ENCODE data around the gene PIK3R6. TPM values are rescaled to one million over a fixed set of nuclear protein-coding genes. Genes with fewer than 3 reads are reported as not detected.

PIK3R6 gene
- total RNA-seq, 2 donors from 2014 or later = 0.66 TPM; not detected in 1

DNA sequence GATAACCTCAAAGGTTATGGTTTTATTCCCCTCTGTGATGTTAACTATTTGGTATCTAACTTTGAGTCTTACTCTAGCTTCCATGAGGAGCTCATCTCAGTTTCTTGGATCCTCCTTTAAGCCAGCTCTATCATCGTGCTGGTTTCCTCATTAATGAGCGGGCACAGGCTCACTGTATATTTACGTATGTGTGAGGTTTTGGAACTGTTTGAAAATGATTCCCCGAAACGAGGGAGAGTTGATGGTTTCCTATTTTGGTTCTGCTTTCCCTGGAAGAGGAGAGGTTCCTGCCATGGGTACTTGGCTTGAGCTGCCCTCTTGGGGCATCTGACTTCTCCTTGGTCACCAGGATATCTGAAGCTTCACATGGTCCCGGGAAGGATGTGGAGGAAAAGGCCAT lies 32.7 kb upstream of the PIK3R6 start:
- ATAC-seq (no peak), DNase-seq (no peak)
- Histone ChIP-seq H3K4me1 (no peaks in the 10 kb centered on the region), H3K4me3 (no peak overlapping the region), H3K27ac (no peak overlapping the region), H3K9me3 (no peaks in the 10 kb centered on the region), H3K27me3 (no peaks in the 10 kb centered on the region), H3K36me3 (replicated peaks in 1 of 2; ENCODE audit: insufficient read depth in 1 of 2, low read depth in 2 of 2) (no peaks in the 10 kb centered on the region)
- WGBS, 2 donors = 56 to 63% methylated on average over 5 to 6 of the region's 6 CpGs
- intact Hi-C loops (cut with DNase I) = no loop called here
- TF ChIP-seq POLR2A (IDR thresholded peaks at IDR 0.05) = no peak
- TF ChIP-seq, protein P1, sequence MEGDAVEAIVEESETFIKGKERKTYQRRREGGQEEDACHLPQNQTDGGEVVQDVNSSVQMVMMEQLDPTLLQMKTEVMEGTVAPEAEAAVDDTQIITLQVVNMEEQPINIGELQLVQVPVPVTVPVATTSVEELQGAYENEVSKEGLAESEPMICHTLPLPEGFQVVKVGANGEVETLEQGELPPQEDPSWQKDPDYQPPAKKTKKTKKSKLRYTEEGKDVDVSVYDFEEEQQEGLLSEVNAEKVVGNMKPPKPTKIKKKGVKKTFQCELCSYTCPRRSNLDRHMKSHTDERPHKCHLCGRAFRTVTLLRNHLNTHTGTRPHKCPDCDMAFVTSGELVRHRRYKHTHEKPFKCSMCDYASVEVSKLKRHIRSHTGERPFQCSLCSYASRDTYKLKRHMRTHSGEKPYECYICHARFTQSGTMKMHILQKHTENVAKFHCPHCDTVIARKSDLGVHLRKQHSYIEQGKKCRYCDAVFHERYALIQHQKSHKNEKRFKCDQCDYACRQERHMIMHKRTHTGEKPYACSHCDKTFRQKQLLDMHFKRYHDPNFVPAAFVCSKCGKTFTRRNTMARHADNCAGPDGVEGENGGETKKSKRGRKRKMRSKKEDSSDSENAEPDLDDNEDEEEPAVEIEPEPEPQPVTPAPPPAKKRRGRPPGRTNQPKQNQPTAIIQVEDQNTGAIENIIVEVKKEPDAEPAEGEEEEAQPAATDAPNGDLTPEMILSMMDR (IDR thresholded peaks at IDR 0.05) = no peak

GRCh38 chr17:8898636-8899035 lies 31.2 kb upstream of the PIK3R6 start:
- Histone ChIP-seq H3K4me1 (no peaks in the 10 kb centered on the region), H3K36me3 (replicated peaks in 1 of 2; ENCODE audit: insufficient read depth in 1 of 2, low read depth in 2 of 2) (no peaks in the 10 kb centered on the region), H3K27me3 (no peaks in the 10 kb centered on the region), H3K4me3 (no peak overlapping the region), H3K9me3 (no peaks in the 10 kb centered on the region), H3K27ac (no peak overlapping the region)
- ATAC-seq = no peak
- intact Hi-C loops (cut with DNase I) = no loop called here
- WGBS, 2 donors = 66 to 80% methylated on average over 6 of the region's 6 CpGs
- TF ChIP-seq, protein P1 (IDR thresholded peaks at IDR 0.05) = no peak
- DNase-seq = no peak

- no peaks in the 10 kb centered on the region for H3K9me3 ChIP-seq
- no peak for ATAC-seq
- no peak overlapping the region for H3K27ac ChIP-seq
- WGBS, 2 donors = 47 to 59% methylated on average over 2 of the region's 2 CpGs
- no peak for TF ChIP-seq POLR2A (IDR thresholded peaks at IDR 0.05)
- TF ChIP-seq, protein P1 (IDR thresholded peaks at IDR 0.05) = no peak
- no peaks in the 10 kb centered on the region for H3K27me3 ChIP-seq
- DNase-seq = no peak
- no peaks in the 10 kb centered on the region for H3K36me3 ChIP-seq (replicated peaks in 1 of 2; ENCODE audit: insufficient read depth in 1 of 2, low read depth in 2 of 2)
- intact Hi-C loops (cut with DNase I) = no loop called here
- no peaks in the 10 kb centered on the region for H3K4me1 ChIP-seq
- no peak overlapping the region for H3K4me3 ChIP-seq
Measured at GRCh38 chr17:8898126-8898525, 30.7 kb upstream of the PIK3R6 start.

GRCh38 chr17:8896641-8897635 lies 29.5 kb upstream of the PIK3R6 start:
- no peaks in the 10 kb centered on the region for H3K9me3 ChIP-seq
- no peaks in the 10 kb centered on the region for H3K27me3 ChIP-seq
- H3K4me3 ChIP-seq = no peak overlapping the region
- H3K36me3 ChIP-seq (replicated peaks in 1 of 2; ENCODE audit: insufficient read depth in 1 of 2, low read depth in 2 of 2) = no peaks in the 10 kb centered on the region
- intact Hi-C loops (cut with DNase I) = no loop called here
- 48 to 59% methylated on average over 9 to 12 of the region's 12 CpGs for WGBS, 2 donors
- ATAC-seq = no peak
- no peak overlapping the region for H3K27ac ChIP-seq
- no peak for DNase-seq
- no peaks in the 10 kb centered on the region for H3K4me1 ChIP-seq
- TF ChIP-seq, protein P1 (IDR thresholded peaks at IDR 0.05) = no peak
- TF ChIP-seq POLR2A (IDR thresholded peaks at IDR 0.05) = no peak
